GM12878 (cell line): ENCODE measurements around the gene MLPH. TPM values are rescaled to one million over a fixed set of nuclear protein-coding genes. Genes with fewer than 3 reads are reported as not detected.

Source experiments
- ATAC-seq: fragments of 200-7000 bp; cut with Tn5 transposase; 3 replicates; pipeline ENCODE4 v1.9.1; 2020; ENCODE audit warnings: mild to moderate bottlenecking, moderate library complexity
- BruUV-seq: library from RNA; stranded (reverse); fragments of 400-500 nt; replicated peaks from 2 replicates; lab custom pipeline; 2021; lab: Mats Ljungman, UMichigan
- CTCF ChIA-PET: fragments of 300-600 bp; sonication (Branson Sonifier 250); formaldehyde crosslinking; extraction: SDS; loops from one replicate; lab custom pipeline; 2021; ENCODE audit warnings: inconsistent platforms; lab: Yijun Ruan, JAX
- POLR2A ChIA-PET: fragments of 350-600 bp; formaldehyde crosslinking; extraction: SDS; loops from one replicate; lab custom pipeline; 2021; ENCODE audit warnings: inconsistent platforms; lab: Charles Lee
- RAD21 ChIA-PET: fragments of 300-600 bp; sonication (Branson Sonifier 250); formaldehyde crosslinking; loops from one replicate; lab custom pipeline; 2023; ENCODE audit warnings: antibody characterized with exemption; ENCODE audit not compliant: unreplicated experiment; lab: Charles Lee
- SMC1A ChIA-PET: fragments of 300-600 bp; sonication (Branson Sonifier 250); formaldehyde crosslinking; loops from one replicate; lab custom pipeline; 2023; ENCODE audit not compliant: unreplicated experiment, uncharacterized antibody; lab: Charles Lee
- DNase-seq: peaks from one replicate; pipeline ENCODE4 v3.0.0-alpha.2; 2011; ENCODE audit warnings: low read depth, low spot score
- FAIRE-seq: peaks from 3 replicates; lab custom pipeline; 2011; peaks lifted over from hg19 to GRCh38; lab: Jason Lieb, UNC
- H2AFZ ChIP-seq: 2 replicates; pipeline ENCODE4 v1.6.0; 2011; ENCODE audit warnings: low read depth, low read length, control low read depth; ENCODE audit not compliant: control insufficient read depth
- H3K27ac ChIP-seq: 2 replicates; pipeline ENCODE4 v1.5.1; 2011; ENCODE audit warnings: control low read depth; ENCODE audit not compliant: control insufficient read depth, insufficient read depth
- H3K27me3 ChIP-seq, 2 experiments: replicated peaks in 1 of 2; 2 replicates each; pipeline versions ENCODE4 v1.6.0 to v1.6.1; 2011; ENCODE audit warnings: low read length in 1 of 2; ENCODE audit not compliant: control insufficient read depth in 2 of 2, insufficient read depth in 2 of 2
- H3K36me3 ChIP-seq, 2 experiments: 2 replicates each; pipeline ENCODE4 v1.5.1; 2011; ENCODE audit warnings: low read length in 1 of 2; ENCODE audit not compliant: control insufficient read depth in 2 of 2, insufficient read depth in 2 of 2
- H3K4me1 ChIP-seq: 2 replicates; pipeline ENCODE4 v1.6.1; 2011; ENCODE audit warnings: mild to moderate bottlenecking, low read length, moderate library complexity, mixed read lengths; ENCODE audit not compliant: control insufficient read depth, insufficient read depth
- H3K4me2 ChIP-seq: 2 replicates; pipeline ENCODE4 v1.6.0; 2011; ENCODE audit warnings: control low read depth; ENCODE audit not compliant: control insufficient read depth, insufficient read depth
- H3K4me3 ChIP-seq: fragments of 200-600 bp; sonication (generic); 2 replicates; pipeline ENCODE4 v1.5.1; 2016
- H3K79me2 ChIP-seq: 2 replicates; pipeline ENCODE4 v1.6.0; 2011; ENCODE audit warnings: low read length; ENCODE audit not compliant: control insufficient read depth, insufficient read depth
- H3K9ac ChIP-seq: 2 replicates; pipeline ENCODE4 v1.8.0; 2011; ENCODE audit warnings: low read length, control low read depth, mixed read lengths; ENCODE audit not compliant: control insufficient read depth, insufficient read depth
- H3K9me3 ChIP-seq: replicated peaks from 3 replicates; pipeline ENCODE4 v1.5.1; 2011; ENCODE audit warnings: mild to moderate bottlenecking, low read length; ENCODE audit not compliant: control insufficient read depth, insufficient read depth
- H4K20me1 ChIP-seq: 2 replicates; pipeline ENCODE4 v1.6.0; 2011; ENCODE audit not compliant: control insufficient read depth, insufficient read depth
- ETV6 ChIP-seq, 2 experiments: fragments of 450-650 bp in 1 of 2; IDR thresholded peaks in 1 of 2; conservative IDR thresholded peaks in 1 of 2; 2 replicates each; pipeline ENCODE4 v1.6.1; 2014; ENCODE audit warnings: antibody characterized with exemption in 1 of 2, borderline replicate concordance in 1 of 2, low read depth in 1 of 2, mild to moderate bottlenecking in 1 of 2, moderate library complexity in 1 of 2
- LARP7 ChIP-seq: fragments of 450-650 bp; IDR thresholded peaks from 2 replicates; pipeline ENCODE4 v1.6.1; 2017; ENCODE audit warnings: mild to moderate bottlenecking
- RFX5 ChIP-seq: IDR thresholded peaks from 2 replicates; pipeline ENCODE4 v1.6.1; 2011; ENCODE audit warnings: low read depth, low read length, improper control_type of control experiment
- STAT1 ChIP-seq: fragments of 450-650 bp; conservative IDR thresholded peaks from 2 replicates; pipeline ENCODE4 v1.6.1; 2014; ENCODE audit warnings: antibody characterized with exemption, mild to moderate bottlenecking
- WGBS: methylation state at CpG from one replicate; pipeline ENCODE4 v1.1.6; 2016; ENCODE audit warnings: low lambda C conversion rate; ENCODE audit not compliant: insufficient replicate concordance, insufficient coverage; ENCODE audit errors: missing lambda C conversion rate; 5-methylcytosine and 5-hydroxymethylcytosine counted together
- in situ Hi-C: fragments of 300-500 bp; cut with MboI; formaldehyde crosslinking; loops from 9 replicates; pipeline ENCODE4 v1.14.3; 2018; ENCODE audit warnings: mixed read lengths
- intact Hi-C: fragments of 100-400 bp; cut with micrococcal nuclease; formaldehyde crosslinking; loops from one replicate; pipeline ENCODE4 v1.14.2; 2022; ENCODE audit not compliant: unreplicated experiment
- polyA plus RNA-seq, 11 experiments: library from polyadenylated mRNA; depleted of rRNA in 4 of 11; unstranded in 6 of 11; stranded (reverse) in 5 of 11; fragments of >200 nt; fragmentation: Nextera tagmentation in 4 of 11; fragmentation: Illumina TruSeq in 1 of 11; extraction: Ambion mirVana in 4 of 11; extraction: Trizol in 1 of 11; gene quantifications; 1 replicate in 1 of 11; 2 replicates in 10 of 11; pipeline versions ENCODE4 v1.2.1 to v1.2.3, GENCODE V29; 2011 to 2016; ENCODE audit warnings: inconsistent platforms in 2 of 11, missing spikeins in 2 of 11, low read depth in 1 of 11
- total RNA-seq, 4 experiments: library from RNA; depleted of rRNA in 3 of 4; stranded (reverse); fragments of >200 nt in 3 of 4; fragmentation: Illumina TruSeq in 1 of 4; extraction: Trizol in 1 of 4; gene quantifications; 2 replicates each; pipeline versions ENCODE4 v1.2.1 to v1.2.3, GENCODE V29; 2013 to 2021

MLPH gene
- total and polyA plus RNA-seq, 10 of the 15 experiments (the other 5 are each of a cell fraction or from before 2014, with no cell fraction given) = 0.16 to 0.85 TPM; not detected in 8

- ChIA-PET CTCF (interaction anchor here (0.6 to 1.8 kb wide), 3 partner anchors 11 to 124 kb away, joined by 3 to 11 read pairs (median 7); no protein-coding TSS in a partner anchor), RAD21 (interaction anchor here (0.9 to 1.1 kb wide), 2 partner anchors 8 to 12 kb away, joined by 3 to 5 read pairs; no protein-coding TSS in a partner anchor), SMC1A (interaction anchor here (0.7 to 1.6 kb wide), 3 partner anchors 57 to 72 kb away, joined by 3 to 4 read pairs (median 3); no protein-coding TSS in a partner anchor), POLR2A (no interaction called here)
- BruUV-seq = no TSS peak
- H3K9ac ChIP-seq = no peak overlapping the region
- no peak overlapping the region for H3K4me3 ChIP-seq
- no peaks in the 10 kb centered on the region for H3K36me3 ChIP-seq
- intact Hi-C loops = no loop called here
- in situ Hi-C loops = no loop called here
- H3K4me1 ChIP-seq = no peaks in the 10 kb centered on the region
- DNase-seq = no peak
- H4K20me1 ChIP-seq = no peaks in the 10 kb centered on the region
- no peak overlapping the region for H3K27ac ChIP-seq
- H3K79me2 ChIP-seq = no peaks in the 10 kb centered on the region
- no peak for FAIRE-seq
- no peak overlapping the region for H2AFZ ChIP-seq
- 23% methylated on average over 13 of the region's 13 CpGs for WGBS
- H3K27me3 ChIP-seq = peaks cover 2 to 3% of the 10 kb centered on the region in 2 experiments; a peak in 3 of 4 replicates
- no peak overlapping the region for H3K4me2 ChIP-seq
- no peaks in the 10 kb centered on the region for H3K9me3 ChIP-seq
- ATAC-seq = no peak
- TF ChIP-seq LARP7 (no peak), RFX5 (no peak), STAT1 (no peak), ETV6 (conservative IDR thresholded peaks at IDR 0.05 in 1 of 2, IDR thresholded peaks at IDR 0.05 in 1 of 2; ENCODE audit: borderline replicate concordance in 1 of 2, low read depth in 1 of 2) (no peak)
These were observed 13.8 kb downstream of the MLPH start for GRCh38 chr2:237500681-237501424.
